Measurements from ENCODE around the gene DHX36. TPM values are rescaled to one million over a fixed set of nuclear protein-coding genes. Genes with fewer than 3 reads are reported as not detected.

Gene DHX36
- total RNA-seq, 1 donor from 2014 or later, result 147 TPM

DNA sequence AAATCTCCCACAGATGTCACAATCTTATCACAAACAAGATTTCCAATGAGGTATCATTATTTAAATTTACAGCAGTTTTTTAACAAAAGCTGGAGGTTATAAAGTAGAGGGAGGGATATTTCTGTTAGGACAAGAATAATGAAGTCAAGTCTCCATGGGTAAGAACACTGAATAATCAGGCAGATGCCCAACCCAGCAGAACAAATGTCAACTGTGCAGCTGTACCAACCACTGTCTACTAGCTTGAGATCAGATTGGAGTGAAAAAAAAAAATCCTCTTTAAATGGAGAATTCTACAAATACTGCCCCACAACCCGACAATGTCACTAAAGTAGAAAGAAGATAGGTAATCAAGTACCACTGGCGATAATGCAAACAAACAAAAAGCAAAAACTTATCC lies 30.3 kb downstream of the DHX36 start:
- Mint-ChIP-seq H3K4me3 (ENCODE audit: unreplicated experiment) (no peak overlapping the region), H3K27ac (ENCODE audit: unreplicated experiment) (no peak overlapping the region), H3K4me1 (ENCODE audit: low read depth, unreplicated experiment) (no peaks in the 10 kb centered on the region), H3K36me3 (ENCODE audit: unreplicated experiment) (no peaks in the 10 kb centered on the region), H3K27me3 (ENCODE audit: unreplicated experiment) (no peaks in the 10 kb centered on the region), H3K9me3 (ENCODE audit: unreplicated experiment) (no peaks in the 10 kb centered on the region)
- TF ChIP-seq, protein P1, sequence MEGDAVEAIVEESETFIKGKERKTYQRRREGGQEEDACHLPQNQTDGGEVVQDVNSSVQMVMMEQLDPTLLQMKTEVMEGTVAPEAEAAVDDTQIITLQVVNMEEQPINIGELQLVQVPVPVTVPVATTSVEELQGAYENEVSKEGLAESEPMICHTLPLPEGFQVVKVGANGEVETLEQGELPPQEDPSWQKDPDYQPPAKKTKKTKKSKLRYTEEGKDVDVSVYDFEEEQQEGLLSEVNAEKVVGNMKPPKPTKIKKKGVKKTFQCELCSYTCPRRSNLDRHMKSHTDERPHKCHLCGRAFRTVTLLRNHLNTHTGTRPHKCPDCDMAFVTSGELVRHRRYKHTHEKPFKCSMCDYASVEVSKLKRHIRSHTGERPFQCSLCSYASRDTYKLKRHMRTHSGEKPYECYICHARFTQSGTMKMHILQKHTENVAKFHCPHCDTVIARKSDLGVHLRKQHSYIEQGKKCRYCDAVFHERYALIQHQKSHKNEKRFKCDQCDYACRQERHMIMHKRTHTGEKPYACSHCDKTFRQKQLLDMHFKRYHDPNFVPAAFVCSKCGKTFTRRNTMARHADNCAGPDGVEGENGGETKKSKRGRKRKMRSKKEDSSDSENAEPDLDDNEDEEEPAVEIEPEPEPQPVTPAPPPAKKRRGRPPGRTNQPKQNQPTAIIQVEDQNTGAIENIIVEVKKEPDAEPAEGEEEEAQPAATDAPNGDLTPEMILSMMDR (IDR thresholded peaks at IDR 0.05; ENCODE audit: partially characterized antibody, unreplicated experiment), result no peak
- DNase-seq, result no peak

DNA sequence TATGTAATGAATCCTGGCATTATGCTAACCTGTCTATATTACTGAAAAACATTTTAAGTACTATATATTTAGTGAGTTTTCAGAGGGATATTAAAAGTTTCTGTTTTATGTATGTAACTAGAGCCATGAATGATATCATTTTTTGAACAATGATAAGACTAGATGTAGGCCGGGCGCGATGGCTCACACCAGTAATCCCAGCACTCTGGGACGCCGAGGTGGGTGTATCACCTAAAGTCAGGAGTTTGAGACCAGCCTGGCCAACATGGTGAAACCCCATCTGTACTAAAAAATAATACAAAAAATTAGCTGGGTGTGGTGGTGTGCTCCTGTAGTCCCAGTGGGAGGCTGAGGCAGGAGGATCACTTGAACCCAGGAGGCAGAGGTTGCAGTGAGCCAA lies 34.1 kb downstream of the DHX36 start:
- H3K27me3 Mint-ChIP-seq (ENCODE audit: unreplicated experiment), result no peaks in the 10 kb centered on the region
- H3K4me1 Mint-ChIP-seq (ENCODE audit: low read depth, unreplicated experiment), result no peaks in the 10 kb centered on the region
- TF ChIP-seq, protein P1 (IDR thresholded peaks at IDR 0.05; ENCODE audit: partially characterized antibody, unreplicated experiment), result no peak
- DNase-seq, result no peak
- no peaks in the 10 kb centered on the region for H3K9me3 Mint-ChIP-seq (ENCODE audit: unreplicated experiment)
- H3K27ac Mint-ChIP-seq (ENCODE audit: unreplicated experiment), result no peak overlapping the region
- no peaks in the 10 kb centered on the region for H3K36me3 Mint-ChIP-seq (ENCODE audit: unreplicated experiment)
- H3K4me3 Mint-ChIP-seq (ENCODE audit: unreplicated experiment), result no peak overlapping the region

DNA sequence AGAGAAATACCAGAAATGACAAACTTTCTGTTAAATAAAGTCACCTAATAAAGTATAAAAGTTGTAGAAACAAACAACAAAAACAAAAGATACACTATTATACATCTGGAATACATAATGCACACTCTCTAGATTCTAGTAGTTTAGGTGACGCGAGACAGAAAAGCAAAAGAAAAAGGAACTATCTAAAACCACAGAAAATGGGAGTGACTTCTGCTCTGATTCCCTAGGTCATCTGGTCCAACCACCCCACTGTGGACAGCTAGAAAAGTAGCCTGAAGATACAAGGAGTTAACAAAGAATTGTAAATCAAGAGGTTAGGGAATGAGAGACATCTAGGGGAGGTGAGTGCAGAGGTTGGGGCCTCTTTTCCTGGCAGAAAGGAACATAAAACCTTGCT lies 39.1 kb downstream of the DHX36 start:
- no peaks in the 10 kb centered on the region for H3K4me1 Mint-ChIP-seq (ENCODE audit: low read depth, unreplicated experiment)
- H3K36me3 Mint-ChIP-seq (ENCODE audit: unreplicated experiment), result no peaks in the 10 kb centered on the region
- H3K27me3 Mint-ChIP-seq (ENCODE audit: unreplicated experiment), result no peaks in the 10 kb centered on the region
- DNase-seq, result no peak
- no peak overlapping the region for H3K27ac Mint-ChIP-seq (ENCODE audit: unreplicated experiment)
- H3K4me3 Mint-ChIP-seq (ENCODE audit: unreplicated experiment), result no peak overlapping the region
- TF ChIP-seq, protein P1 (IDR thresholded peaks at IDR 0.05; ENCODE audit: partially characterized antibody, unreplicated experiment), result no peak
- H3K9me3 Mint-ChIP-seq (ENCODE audit: unreplicated experiment), result no peaks in the 10 kb centered on the region

DNA sequence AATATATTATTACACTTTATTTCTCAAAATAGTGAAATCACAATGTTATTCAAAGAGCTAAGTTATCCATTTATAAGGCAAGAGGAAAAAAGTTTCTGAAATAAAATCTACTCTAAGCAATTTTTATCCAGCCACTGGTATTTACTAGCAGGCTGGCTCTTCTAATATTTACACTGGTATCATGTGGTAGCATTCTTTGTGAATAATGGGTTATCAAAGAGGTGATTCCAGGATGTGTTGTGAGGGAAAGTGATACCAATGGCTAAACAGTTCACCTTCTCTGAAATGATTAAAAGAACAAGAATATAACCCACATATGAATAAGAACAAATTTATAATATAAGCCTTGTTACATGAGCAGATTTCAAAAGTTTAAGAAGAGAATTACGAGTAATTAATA lies 44.1 kb downstream of the DHX36 start:
- Mint-ChIP-seq H3K9me3 (ENCODE audit: unreplicated experiment) (no peaks in the 10 kb centered on the region), H3K27me3 (ENCODE audit: unreplicated experiment) (no peaks in the 10 kb centered on the region), H3K4me1 (ENCODE audit: low read depth, unreplicated experiment) (no peaks in the 10 kb centered on the region), H3K4me3 (ENCODE audit: unreplicated experiment) (no peak overlapping the region), H3K36me3 (ENCODE audit: unreplicated experiment) (no peaks in the 10 kb centered on the region), H3K27ac (ENCODE audit: unreplicated experiment) (no peak overlapping the region)
- DNase-seq, result no peak
- TF ChIP-seq, protein P1 (IDR thresholded peaks at IDR 0.05; ENCODE audit: partially characterized antibody, unreplicated experiment), result no peak

DNA sequence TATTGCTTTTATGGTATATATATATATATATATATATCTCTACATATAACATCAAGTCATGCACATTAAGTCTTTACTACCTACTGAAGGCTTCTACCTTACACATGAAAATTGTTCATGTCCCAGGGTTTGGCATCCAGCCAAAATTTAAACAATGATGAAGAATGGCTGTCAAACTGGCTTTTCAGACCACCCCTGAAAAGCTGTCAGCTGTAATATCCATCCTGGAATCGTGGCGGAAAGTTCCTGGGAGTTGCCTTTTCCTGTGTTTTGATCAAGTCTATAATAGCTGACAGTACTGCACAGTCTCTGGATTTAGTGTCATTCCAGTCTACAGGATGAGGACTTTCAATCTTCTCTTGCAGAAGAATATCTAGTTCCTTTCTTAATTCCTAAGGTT lies 48.3 kb downstream of the DHX36 start:
- H3K27me3 Mint-ChIP-seq (ENCODE audit: unreplicated experiment), result no peaks in the 10 kb centered on the region
- no peak overlapping the region for H3K4me3 Mint-ChIP-seq (ENCODE audit: unreplicated experiment)
- H3K9me3 Mint-ChIP-seq (ENCODE audit: unreplicated experiment), result no peaks in the 10 kb centered on the region
- H3K27ac Mint-ChIP-seq (ENCODE audit: unreplicated experiment), result no peak overlapping the region
- TF ChIP-seq, protein P1 (IDR thresholded peaks at IDR 0.05; ENCODE audit: partially characterized antibody, unreplicated experiment), result no peak
- H3K36me3 Mint-ChIP-seq (ENCODE audit: unreplicated experiment), result no peaks in the 10 kb centered on the region
- DNase-seq, result no peak
- H3K4me1 Mint-ChIP-seq (ENCODE audit: low read depth, unreplicated experiment), result no peaks in the 10 kb centered on the region
